Aorta (tissue), 5 donors: ENCODE results near the gene COL24A1. TPM values are rescaled to one million over a fixed set of nuclear protein-coding genes. Genes with fewer than 3 reads are reported as not detected.

Experiments
- ATAC-seq: fragments of 200-7000 bp; cut with Tn5 transposase; one replicate; pipeline ENCODE4 v1.9.1; 2022; ENCODE audit warnings: moderate library complexity; ENCODE audit not compliant: low FRiP score
- DNase-seq, 2 donors: peaks; one replicate each; pipeline ENCODE4 v3.0.0-alpha.2; 2020
- H3K27ac ChIP-seq, 2 donors: one replicate each; pipeline ENCODE4 v1.5.1; 2013; ENCODE audit warnings: low read length in 2 of 2, mild to moderate bottlenecking in 2 of 2, moderate library complexity in 2 of 2, control low read depth in 1 of 2, inconsistent platforms in 1 of 2, low read depth in 1 of 2
- H3K27me3 ChIP-seq, 2 donors: one replicate each; pipeline ENCODE4 v1.6.1; 2013; ENCODE audit warnings: control low read depth in 1 of 2, low read length in 1 of 2, mild to moderate bottlenecking in 1 of 2, moderate library complexity in 1 of 2; ENCODE audit not compliant: insufficient read depth in 2 of 2, control insufficient read depth in 1 of 2
- H3K36me3 ChIP-seq, 2 donors: one replicate each; pipeline ENCODE4 v1.6.1; 2013; ENCODE audit warnings: control low read depth in 1 of 2, low read length in 1 of 2, mild to moderate bottlenecking in 1 of 2; ENCODE audit not compliant: insufficient read depth in 2 of 2, control insufficient read depth in 1 of 2
- H3K4me1 ChIP-seq, 2 donors: one replicate each; pipeline ENCODE4 v1.6.1; 2013; ENCODE audit warnings: low read length in 2 of 2, control low read depth in 1 of 2, mild to moderate bottlenecking in 1 of 2, moderate library complexity in 1 of 2; ENCODE audit not compliant: insufficient read depth in 2 of 2, control insufficient read depth in 1 of 2
- H3K4me3 ChIP-seq, 2 donors: one replicate each; pipeline ENCODE4 v1.5.1; 2013; ENCODE audit warnings: low read length in 2 of 2, control low read depth in 1 of 2, mild to moderate bottlenecking in 1 of 2
- H3K9me3 ChIP-seq: one replicate; pipeline ENCODE4 v1.6.1; 2013; ENCODE audit warnings: mild to moderate bottlenecking, low read length; ENCODE audit not compliant: control insufficient read depth
- WGBS, 2 donors: extraction: QIAGEN DNeasy Blood & Tissue Kit; methylation state at CpG; one replicate each; pipeline ENCODE4 v1.1.7; 2013; 5-methylcytosine and 5-hydroxymethylcytosine counted together
- intact Hi-C, 2 donors: fragments of 100-400 bp; cut with DNase I; formaldehyde crosslinking; loops; one replicate each; pipeline versions ENCODE4 v1.14.2 to v1.15.0; 2022
- long read RNA-seq, 2 donors: library from polyadenylated mRNA; unstranded; transcript quantifications; one replicate each; pipeline ENCODE4 v2.0.0, GENCODE V29; 2020 to 2021
- polyA plus RNA-seq, 2 donors: library from polyadenylated mRNA; stranded (reverse); fragments of 200-250 nt; gene quantifications; one replicate each; pipeline ENCODE4 v1.2.3, GENCODE V29; 2013
- total RNA-seq, 2 donors: library from RNA; stranded (reverse); fragmentation: NEBNext Ultra II Directional; extraction: Animal tissue kit (Norgen Biotek cat#: 25700); gene quantifications; one replicate each; pipeline ENCODE4 v1.2.1, GENCODE V29; 2021
- donor health status: healthy with polysubstance abuse.
- donor health status: Bipolar disorder and iron deficiency.
- donor health status: DM: no; HTN: no; CAD: no.
- donor health status: DM: no; HTN: no; CAD: no.
- donor health status: DM: yes; HTN: yes; CAD: no.

Gene COL24A1
- total RNA-seq (1 to 10 TPM; 2.2 to 3.0 TPM), polyA plus RNA-seq (under 1 TPM; 0.31 to 0.38 TPM)
- long read RNA-seq, donor 1, partial matches to known transcripts = 1 of 6 reads
- long read RNA-seq, donor 1, other reads (novel, unspliced or antisense) = 5 of 6 reads
- long read RNA-seq, donor 2, partial matches to known transcripts = 0 of 5 reads
- long read RNA-seq, donor 2, other reads (novel, unspliced or antisense) = 5 of 5 reads

GRCh38 chr1:86156566-86157455, at the start of gene COL24A1:
TSS of gene COL24A1 (minus strand) at chr1:86156772. CDS start at chr1:86156396, 376 bp downstream.
- ATAC-seq = peak; percentile 34
- intact Hi-C loops = no loop called here
- no peaks in the 10 kb centered on the region for H3K9me3 ChIP-seq
- DNase-seq = peak; percentile 63 to 80
- WGBS, 2 donors = 14 to 15% methylated on average over 51 to 52 of the region's 52 CpGs
- no peaks in the 10 kb centered on the region for H3K36me3 ChIP-seq
- no peak within 1 kb of the TSS for H3K27ac ChIP-seq
- H3K4me3 ChIP-seq = peak within 1 kb of the TSS; percentile 8 to 39
- H3K4me1 ChIP-seq = no peaks in the 10 kb centered on the region
- no peaks in the 10 kb centered on the region for H3K27me3 ChIP-seq

GRCh38 chr1:86205741-86206140, 49.2 kb upstream of the COL24A1 start:
- 69 to 74% methylated on average over 3 of the region's 3 CpGs for WGBS, 2 donors
- intact Hi-C loops = no loop called here
- Histone ChIP-seq H3K36me3 (no peaks in the 10 kb centered on the region), H3K27me3 (no peaks in the 10 kb centered on the region), H3K4me1 (no peaks in the 10 kb centered on the region), H3K4me3 (no peak overlapping the region), H3K27ac (no peak overlapping the region), H3K9me3 (no peaks in the 10 kb centered on the region)
- ATAC-seq (no peak), DNase-seq (no peak)

- H3K4me3 ChIP-seq = no peak overlapping the region
- WGBS, 2 donors = 86 to 88% methylated on average over 4 of the region's 4 CpGs
These were observed 46.2 kb upstream of the COL24A1 start for GRCh38 chr1:86202552-86203340.

GRCh38 chr1:86201311-86201710, 44.7 kb upstream of the COL24A1 start:
- Histone ChIP-seq H3K27me3 (no peaks in the 10 kb centered on the region), H3K4me3 (no peak overlapping the region), H3K4me1 (no peaks in the 10 kb centered on the region), H3K9me3 (no peaks in the 10 kb centered on the region), H3K36me3 (no peaks in the 10 kb centered on the region), H3K27ac (no peak overlapping the region)
- intact Hi-C loops = no loop called here
- DNase-seq (no peak), ATAC-seq (no peak)
- WGBS, 2 donors = 60 to 61% methylated on average over 2 of the region's 2 CpGs

More at GRCh38 chr1:86202552-86203340, 46.2 kb upstream of the COL24A1 start:
- H3K27me3 ChIP-seq = no peaks in the 10 kb centered on the region
- no peaks in the 10 kb centered on the region for H3K4me1 ChIP-seq
- no peak overlapping the region for H3K27ac ChIP-seq
- intact Hi-C loops = no loop called here
- no peak for ATAC-seq
- H3K9me3 ChIP-seq = no peaks in the 10 kb centered on the region
- DNase-seq = no peak
- H3K36me3 ChIP-seq = no peaks in the 10 kb centered on the region

- intact Hi-C loops = no loop called here
- ATAC-seq (no peak), DNase-seq (no peak)
- no peaks in the 10 kb centered on the region for H3K4me1 ChIP-seq
- H3K9me3 ChIP-seq = no peaks in the 10 kb centered on the region
- no peaks in the 10 kb centered on the region for H3K36me3 ChIP-seq
- no peak overlapping the region for H3K27ac ChIP-seq
- H3K4me3 ChIP-seq = no peak overlapping the region
- no peaks in the 10 kb centered on the region for H3K27me3 ChIP-seq
- 44 to 48% methylated on average over 8 of the region's 8 CpGs for WGBS, 2 donors
These were observed 44.3 kb upstream of the COL24A1 start for GRCh38 chr1:86200901-86201300.

GRCh38 chr1:86197206-86197855, 40.8 kb upstream of the COL24A1 start:
- Histone ChIP-seq H3K27ac (no peak overlapping the region), H3K9me3 (no peaks in the 10 kb centered on the region), H3K27me3 (no peaks in the 10 kb centered on the region), H3K4me3 (no peak overlapping the region), H3K4me1 (no peaks in the 10 kb centered on the region), H3K36me3 (no peaks in the 10 kb centered on the region)
- intact Hi-C loops = no loop called here
- ATAC-seq (no peak), DNase-seq (no peak)
- 26 to 28% methylated on average over 1 of the region's 1 CpG for WGBS, 2 donors

- Histone ChIP-seq H3K4me3 (no peak overlapping the region), H3K27ac (no peak overlapping the region), H3K36me3 (no peaks in the 10 kb centered on the region), H3K27me3 (no peaks in the 10 kb centered on the region), H3K9me3 (no peaks in the 10 kb centered on the region), H3K4me1 (no peaks in the 10 kb centered on the region)
- intact Hi-C loops = no loop called here
- ATAC-seq = no peak
- WGBS, 2 donors = 50 to 58% methylated on average over 2 of the region's 2 CpGs
- DNase-seq = no peak
These were observed 38.7 kb upstream of the COL24A1 start for GRCh38 chr1:86195281-86195680.

GRCh38 chr1:86194491-86195034, 38.0 kb upstream of the COL24A1 start:
- no peaks in the 10 kb centered on the region for H3K9me3 ChIP-seq
- DNase-seq = no peak
- intact Hi-C loops = no loop called here
- WGBS, 2 donors = 37 to 46% methylated on average over 4 of the region's 4 CpGs
- no peaks in the 10 kb centered on the region for H3K4me1 ChIP-seq
- no peak overlapping the region for H3K4me3 ChIP-seq
- no peaks in the 10 kb centered on the region for H3K27me3 ChIP-seq
- no peak overlapping the region for H3K27ac ChIP-seq
- ATAC-seq = no peak
- H3K36me3 ChIP-seq = no peaks in the 10 kb centered on the region
